GM18951 (cell line): ENCODE measurements around the gene KDM6B.
"Not testable (repeated sequence)": the region's sequence is repeated elsewhere in the genome, so short reads cannot be mapped to it uniquely, and the experiment has no call there.

Experiments used
- POLR2A ChIP-seq: IDR thresholded peaks from 4 replicates; pipeline ENCODE4 v1.6.1; 2011; ENCODE audit warnings: mild to moderate bottlenecking; ENCODE audit not compliant: insufficient read length, insufficient read depth; ENCODE audit errors: extremely low read depth
- in situ Hi-C: fragments of 300-500 bp; cut with MboI; formaldehyde crosslinking; loops from one replicate; pipeline ENCODE4 v1.12.0; 2022; ENCODE audit warnings: low sequenced_read_pairs, mixed read lengths, inconsistent platforms; ENCODE audit not compliant: unreplicated experiment

KDM6B gene, protein sequence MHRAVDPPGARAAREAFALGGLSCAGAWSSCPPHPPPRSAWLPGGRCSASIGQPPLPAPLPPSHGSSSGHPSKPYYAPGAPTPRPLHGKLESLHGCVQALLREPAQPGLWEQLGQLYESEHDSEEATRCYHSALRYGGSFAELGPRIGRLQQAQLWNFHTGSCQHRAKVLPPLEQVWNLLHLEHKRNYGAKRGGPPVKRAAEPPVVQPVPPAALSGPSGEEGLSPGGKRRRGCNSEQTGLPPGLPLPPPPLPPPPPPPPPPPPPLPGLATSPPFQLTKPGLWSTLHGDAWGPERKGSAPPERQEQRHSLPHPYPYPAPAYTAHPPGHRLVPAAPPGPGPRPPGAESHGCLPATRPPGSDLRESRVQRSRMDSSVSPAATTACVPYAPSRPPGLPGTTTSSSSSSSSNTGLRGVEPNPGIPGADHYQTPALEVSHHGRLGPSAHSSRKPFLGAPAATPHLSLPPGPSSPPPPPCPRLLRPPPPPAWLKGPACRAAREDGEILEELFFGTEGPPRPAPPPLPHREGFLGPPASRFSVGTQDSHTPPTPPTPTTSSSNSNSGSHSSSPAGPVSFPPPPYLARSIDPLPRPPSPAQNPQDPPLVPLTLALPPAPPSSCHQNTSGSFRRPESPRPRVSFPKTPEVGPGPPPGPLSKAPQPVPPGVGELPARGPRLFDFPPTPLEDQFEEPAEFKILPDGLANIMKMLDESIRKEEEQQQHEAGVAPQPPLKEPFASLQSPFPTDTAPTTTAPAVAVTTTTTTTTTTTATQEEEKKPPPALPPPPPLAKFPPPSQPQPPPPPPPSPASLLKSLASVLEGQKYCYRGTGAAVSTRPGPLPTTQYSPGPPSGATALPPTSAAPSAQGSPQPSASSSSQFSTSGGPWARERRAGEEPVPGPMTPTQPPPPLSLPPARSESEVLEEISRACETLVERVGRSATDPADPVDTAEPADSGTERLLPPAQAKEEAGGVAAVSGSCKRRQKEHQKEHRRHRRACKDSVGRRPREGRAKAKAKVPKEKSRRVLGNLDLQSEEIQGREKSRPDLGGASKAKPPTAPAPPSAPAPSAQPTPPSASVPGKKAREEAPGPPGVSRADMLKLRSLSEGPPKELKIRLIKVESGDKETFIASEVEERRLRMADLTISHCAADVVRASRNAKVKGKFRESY (N-terminal part only)

DNA sequence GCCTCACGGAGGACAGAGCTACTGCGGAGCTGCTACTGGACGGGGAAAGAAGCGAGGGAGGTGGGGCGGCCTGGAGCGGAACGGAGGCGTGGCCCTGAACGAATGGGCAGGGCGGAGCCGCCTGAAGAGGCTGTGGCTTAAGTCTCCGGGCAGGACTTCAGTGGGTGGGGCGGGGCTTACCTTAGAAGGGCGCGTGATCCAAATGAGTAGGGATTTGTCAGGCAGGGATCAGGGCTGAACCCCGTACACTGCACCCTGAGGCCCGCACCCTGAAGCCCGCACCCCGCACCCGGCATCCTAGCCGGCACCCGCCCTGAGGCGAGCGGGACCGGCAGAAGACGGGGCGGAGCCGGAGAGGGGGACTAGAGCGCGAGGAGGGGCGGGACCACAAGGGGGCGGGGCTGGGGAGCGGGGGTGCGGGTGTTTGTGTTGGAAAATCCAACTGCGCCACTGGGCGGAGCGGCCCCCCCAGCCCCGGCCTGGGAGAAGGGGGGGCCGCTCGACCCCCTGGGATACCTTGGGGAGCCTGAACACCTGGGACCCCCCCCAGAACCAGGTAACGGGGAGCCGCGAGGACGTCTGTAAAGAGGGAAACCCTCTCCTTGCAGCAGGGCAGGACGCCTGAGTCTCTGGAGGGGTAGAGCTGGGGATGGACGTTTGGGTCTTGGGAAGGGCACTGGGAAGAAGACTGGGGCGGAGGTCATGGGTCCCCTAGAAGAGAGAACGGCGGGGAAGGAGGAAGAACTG, at the start of gene KDM6B:
KDM6B (plus strand) TSS at position 423 of the 747 bp plus-strand sequence. CDS start 11,338 bp downstream, outside the sequence.
- in situ Hi-C loops: no loop called here
- TF ChIP-seq POLR2A: no peak

DNA sequence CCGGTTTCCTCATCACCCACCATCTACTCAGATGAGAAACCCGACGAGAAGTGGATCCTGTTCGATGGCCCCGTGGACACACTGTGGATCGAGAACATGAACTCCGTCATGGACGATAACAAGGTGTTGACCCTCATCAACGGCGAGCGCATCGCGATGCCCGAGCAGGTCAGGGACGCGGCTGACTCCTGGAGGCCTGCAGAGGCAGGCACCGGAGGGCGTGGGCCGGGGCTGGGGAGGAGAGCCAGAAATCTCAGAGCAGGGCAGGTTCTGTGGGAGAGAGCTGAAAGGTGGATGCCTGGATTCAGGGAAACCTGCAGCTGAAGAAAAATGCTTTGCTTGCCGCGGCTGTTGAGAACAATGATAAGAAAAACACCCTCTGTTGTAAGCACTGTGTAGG, 47.2 kb upstream of the KDM6B start:
- in situ Hi-C loops: no loop called here
- TF ChIP-seq POLR2A: no peak

DNA sequence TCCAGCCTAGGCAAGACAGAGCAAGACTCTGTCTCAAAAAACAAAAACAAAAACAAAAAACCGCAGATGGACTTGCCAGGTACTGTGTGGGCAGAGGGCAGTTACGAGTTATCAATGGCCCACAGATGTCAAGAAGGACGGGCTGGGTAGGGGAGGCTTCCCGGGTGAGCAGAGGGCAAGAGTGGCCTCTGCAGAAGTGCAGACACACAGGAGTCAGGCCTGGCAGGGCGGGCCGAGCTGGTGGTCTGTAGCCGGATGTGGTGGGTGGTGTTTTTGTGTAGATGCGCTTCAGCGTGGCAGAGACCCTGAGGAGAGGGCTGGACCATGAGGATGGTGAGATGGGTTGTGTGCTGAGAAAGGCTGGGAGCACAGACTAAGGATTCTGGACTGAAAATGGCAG, 44.9 kb upstream of the KDM6B start:
- in situ Hi-C loops: no loop called here
- no peak for TF ChIP-seq POLR2A

DNA sequence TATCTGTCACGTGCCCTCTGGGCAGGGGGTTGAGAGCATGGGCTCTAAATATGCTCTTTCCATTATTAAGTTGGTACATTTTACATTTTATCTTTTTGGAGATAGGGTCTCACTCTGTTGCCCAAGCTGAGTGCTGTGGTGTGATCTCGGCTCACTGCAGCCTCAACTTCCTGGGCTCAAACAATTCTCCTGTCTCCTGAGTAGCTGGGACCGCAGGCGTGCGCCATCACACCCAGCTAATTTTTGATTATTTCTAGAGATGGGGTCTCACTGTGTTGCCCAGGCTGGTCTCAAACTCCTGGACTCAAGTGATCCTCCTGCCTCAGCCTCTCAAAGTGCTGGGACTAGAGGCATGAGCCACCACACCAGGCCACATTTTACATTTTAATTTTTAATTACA, 43.9 kb upstream of the KDM6B start:
- in situ Hi-C loops: no loop called here
- TF ChIP-seq POLR2A: no peak

DNA sequence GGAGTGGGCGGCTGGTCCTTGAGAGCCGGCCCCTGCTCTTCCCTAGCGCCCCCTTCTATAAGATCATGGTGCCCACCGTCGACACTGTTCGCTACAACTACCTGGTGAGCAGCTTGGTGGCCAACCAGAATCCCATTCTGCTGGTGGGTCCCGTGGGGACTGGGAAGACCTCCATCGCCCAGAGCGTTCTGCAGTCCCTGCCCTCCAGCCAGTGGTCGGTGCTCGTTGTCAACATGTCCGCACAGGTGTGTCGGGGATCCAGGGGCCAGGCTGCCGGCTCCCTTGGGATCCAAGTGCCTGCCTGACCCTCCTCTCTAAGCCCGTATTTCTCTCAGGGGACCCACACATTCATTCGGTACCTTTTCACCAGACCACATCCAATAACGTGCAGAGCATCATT, 41.4 kb upstream of the KDM6B start:
- in situ Hi-C loops: no loop called here
- no peak for TF ChIP-seq POLR2A

DNA sequence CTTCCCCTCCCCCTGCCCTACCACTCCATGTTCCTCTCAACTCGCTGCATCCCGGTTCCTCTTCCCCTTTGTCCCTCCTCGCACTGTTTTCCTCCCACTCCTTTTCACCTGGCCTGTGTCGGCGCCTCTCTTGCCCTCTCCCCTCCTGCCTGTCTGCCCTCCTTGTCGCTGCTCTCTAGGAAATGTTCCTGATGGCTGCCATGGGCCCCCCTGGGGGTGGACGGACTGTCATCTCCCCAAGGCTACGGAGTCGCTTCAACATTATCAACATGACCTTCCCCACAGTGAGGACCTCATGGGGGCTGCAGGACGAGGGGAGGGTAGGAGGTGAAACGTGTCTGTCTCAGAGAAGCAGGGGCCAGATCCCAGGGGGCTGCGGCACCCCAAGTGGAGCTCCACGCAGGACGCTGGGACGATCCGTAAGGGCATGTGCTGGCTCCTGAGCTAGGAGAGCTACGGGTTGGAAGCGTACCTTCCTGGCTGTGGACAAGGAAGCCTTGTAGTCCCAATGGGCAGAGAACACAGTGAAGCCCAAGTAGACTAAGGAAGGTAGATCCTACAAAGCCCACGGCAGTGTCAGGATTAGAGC, 39.8 kb upstream of the KDM6B start:
- no peak for TF ChIP-seq POLR2A
- in situ Hi-C loops: no loop called here

DNA sequence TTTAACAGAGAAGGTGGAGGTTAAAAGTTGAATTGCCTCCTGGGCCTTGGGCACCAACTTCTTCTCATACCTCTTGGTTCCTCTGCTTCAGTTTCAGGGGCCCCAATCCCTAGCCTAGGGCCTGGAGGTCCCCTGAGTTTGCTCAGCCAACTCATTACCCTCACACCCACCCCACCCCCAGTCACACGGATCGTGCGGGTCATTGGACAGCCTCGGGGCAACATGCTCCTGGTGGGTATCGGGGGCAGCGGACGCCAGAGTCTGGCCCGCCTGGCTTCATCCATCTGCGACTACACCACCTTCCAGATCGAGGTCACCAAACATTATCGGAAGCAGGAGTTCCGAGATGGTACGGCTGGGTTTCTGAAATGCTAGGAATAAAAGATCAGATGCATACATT, 36.0 kb upstream of the KDM6B start:
- in situ Hi-C loops: no loop called here
- no peak for TF ChIP-seq POLR2A

DNA sequence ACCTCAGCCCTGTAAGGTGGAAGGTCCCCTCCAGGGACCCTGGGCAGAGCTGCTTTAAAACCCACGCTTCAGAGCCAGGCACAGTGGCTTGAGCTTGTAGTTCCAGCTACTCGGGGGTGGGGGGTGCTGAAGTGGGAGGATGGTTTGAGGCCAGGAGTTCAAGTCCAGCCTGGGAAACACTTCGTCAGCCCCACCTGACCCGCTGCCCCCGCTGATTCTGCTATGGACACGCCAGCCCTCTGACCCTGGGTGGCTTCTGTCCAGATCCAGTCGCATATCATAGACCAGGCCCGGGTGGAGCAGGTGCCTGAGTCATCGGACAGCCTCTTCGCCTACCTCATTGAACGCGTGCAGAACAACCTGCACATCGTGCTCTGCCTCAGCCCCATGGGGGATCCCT, 35.2 kb upstream of the KDM6B start:
- in situ Hi-C loops: no loop called here

DNA sequence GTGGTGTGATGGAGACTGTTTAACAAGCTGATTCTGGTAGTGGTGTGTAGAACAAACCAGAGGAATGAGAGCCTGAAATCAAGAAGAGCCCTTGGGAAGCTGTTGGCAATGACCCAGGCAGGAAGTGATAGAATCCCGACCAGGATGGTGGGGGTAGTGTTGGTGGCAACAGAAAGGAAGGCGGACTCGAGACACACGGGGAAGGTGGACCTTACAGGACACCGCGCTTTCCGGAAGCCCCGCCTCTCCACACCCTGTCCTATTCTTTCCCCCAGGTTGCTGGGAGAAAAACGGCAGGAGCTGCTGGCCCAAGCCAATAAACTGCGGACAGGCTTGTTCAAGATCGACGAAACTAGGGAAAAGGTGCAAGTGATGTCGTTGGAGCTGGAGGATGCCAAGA, 30.0 kb upstream of the KDM6B start:
- TF ChIP-seq POLR2A: no peak
- in situ Hi-C loops: no loop called here

More for the DNA sequence above, 35.2 kb upstream of the KDM6B start:
- no peak for TF ChIP-seq POLR2A

DNA sequence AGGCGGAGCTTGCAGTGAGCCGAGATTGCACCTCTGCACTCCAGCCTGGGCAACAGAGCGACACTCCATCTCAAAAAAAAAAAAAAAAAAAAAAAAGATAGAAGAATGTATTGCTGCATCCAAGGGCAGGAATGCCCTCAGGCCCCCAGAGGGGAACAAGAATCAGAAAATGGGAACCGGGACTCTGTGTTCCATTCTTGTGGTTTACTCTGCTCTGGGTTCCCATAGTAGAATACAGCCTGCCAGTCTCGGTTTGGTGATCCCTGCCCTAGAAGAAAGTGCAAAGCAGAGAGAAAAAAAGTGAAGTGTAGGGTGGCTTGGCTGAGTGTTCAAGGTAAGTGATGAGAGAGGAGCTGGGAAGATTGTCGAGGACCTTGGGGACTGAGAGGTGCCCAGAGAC, 27.4 kb upstream of the KDM6B start:
- TF ChIP-seq POLR2A: no peak
- in situ Hi-C loops: no loop called here

DNA sequence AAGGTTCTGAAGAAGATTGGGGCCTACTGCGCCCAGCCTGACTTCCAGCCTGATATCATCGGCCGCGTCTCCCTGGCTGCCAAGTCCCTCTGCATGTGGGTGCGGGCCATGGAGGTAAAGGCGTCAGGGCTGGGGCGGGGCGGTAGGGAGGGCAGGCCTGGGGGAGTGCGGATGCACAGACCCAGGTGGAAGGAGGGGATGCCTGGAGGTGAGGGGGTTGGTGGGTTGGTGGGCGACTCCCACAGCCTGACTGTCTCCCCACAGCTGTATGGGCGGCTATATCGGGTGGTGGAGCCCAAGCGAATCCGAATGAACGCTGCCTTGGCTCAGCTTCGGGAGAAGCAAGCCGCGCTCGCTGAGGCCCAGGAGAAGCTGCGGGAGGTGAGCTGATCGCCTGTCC, 26.8 kb upstream of the KDM6B start:
- in situ Hi-C loops: no loop called here
- TF ChIP-seq POLR2A: no peak

DNA sequence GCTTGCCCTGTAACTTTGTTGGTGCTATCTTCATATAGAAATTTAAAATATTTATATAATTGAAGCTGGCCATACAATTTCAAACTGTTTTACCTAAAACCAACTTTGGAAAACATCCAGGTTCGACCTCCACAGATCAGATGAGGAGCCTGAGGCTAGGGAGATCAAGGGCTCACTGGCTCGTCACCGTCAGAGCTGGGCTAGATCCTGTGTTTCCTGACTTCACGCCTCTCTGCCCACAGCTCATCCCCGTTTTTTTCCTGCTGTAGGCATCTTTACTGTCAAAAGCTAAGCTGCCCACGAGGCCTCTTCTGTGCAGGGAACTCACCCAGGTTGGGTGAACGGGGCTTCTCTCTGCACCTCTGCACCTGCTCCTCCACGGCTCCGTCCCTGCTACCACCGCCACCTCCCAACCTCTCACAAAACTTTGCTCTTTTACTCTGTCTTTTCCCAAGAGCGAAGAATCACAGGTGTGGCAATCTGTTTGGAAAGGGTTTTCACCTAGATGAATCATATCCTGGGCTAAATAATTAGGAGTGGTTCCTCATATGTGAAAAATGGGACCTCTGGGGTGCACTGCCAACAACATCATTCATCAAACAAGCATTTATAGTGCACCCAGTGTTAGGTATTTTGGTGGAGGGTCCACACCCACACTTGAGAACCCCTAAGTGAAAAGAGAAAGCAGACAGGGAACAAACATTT, 24.8 kb upstream of the KDM6B start:
- in situ Hi-C loops: no loop called here
- no peak for TF ChIP-seq POLR2A

DNA sequence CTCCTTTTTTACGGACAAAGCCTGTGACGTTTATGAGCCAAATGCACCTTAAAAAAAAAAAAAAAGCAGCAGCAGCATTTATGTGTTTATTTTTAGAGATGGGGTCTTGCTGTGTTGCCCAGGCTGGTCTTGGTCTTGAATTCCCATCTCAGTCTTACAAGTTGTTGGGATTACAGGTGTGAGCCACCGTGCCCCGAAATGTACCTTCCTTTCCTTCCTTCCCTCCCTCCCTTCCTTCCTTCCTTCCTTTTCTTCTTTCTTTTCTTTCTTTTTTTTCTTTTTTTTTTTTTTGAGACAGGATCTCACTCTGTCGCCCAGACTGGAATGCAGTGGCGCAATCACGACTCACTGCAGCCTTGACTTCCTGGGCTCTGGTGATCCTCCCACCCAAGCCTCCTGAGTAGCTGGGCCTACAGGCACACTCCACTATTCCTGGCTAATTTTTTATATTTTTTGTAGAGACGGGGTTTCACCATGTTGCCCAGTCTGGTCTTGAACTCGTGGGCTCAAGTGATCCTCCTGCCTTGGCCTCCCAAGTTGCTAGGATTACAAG, 24.1 kb upstream of the KDM6B start:
- in situ Hi-C loops: not testable (repeated sequence)
